ENCODE measurements around the gene CGB5.
A peak's percentile ranks its signal among the peaks of the same experiment; 100 is the strongest.
"Not testable (repeated sequence)": the region's sequence is repeated elsewhere in the genome, so short reads cannot be mapped to it uniquely, and the experiment has no call there.

The CGB5 gene

DNA sequence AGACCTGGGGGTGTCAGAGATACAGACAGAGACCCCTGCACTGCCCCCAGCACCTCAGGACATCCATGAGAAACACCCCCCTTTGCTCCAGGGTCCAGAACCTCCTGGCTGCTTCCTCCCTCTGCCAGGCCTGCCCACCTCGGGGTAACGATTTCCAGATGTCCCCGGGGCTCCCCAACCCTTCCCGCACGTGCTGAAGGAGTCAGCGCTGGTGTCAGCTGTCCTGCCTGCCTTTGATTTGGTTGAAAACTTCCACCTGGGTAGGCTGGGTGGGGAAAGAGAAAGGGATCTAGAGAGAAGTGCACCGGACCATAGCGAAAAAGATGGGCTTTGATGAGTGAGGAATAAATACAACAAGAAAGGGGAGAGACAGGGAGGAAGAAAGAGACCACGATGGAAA is 15.4 kb downstream of the CGB5 start:
- FAIRE-seq, result no peak

DNA sequence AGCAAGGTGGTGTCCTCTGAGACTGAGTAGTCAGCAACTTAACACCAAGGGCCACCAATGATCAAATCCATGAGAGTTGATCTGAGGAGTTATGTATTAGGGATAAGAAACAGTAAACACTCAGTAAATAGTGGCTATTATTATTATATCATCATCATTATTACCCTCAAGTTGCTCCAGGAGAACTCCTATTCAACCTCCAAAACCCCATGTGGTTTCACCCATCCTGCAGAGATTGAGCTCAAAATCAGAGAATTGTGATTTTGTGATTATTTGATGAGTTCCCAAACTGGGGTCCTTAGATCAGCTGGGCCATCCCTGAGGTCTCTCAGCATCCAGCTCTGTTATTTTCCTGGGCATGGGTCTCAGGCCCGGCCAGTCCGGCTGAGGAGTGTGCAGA is 17.4 kb downstream of the CGB5 start:
- no peak for FAIRE-seq

DNA sequence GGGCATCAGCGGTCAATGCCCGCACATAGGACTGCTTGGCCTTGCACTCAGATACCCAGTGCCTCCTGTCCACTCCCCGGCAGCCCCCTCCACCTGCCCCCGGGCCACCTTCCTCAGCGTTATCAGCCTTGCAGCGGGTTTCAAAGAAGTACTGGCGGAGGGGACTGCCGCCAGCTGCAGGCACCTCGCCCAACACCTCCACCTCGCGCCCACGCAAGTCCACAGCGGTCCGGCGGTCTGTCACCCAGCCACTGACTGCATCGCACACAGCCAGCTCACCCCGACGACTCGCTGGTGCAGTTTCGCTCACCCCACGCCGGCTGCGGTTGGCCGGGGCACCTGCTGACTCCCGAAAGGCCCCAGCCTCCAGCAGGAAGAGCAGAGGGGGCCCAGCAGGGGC is 17.8 kb downstream of the CGB5 start:
- no peak for FAIRE-seq

DNA sequence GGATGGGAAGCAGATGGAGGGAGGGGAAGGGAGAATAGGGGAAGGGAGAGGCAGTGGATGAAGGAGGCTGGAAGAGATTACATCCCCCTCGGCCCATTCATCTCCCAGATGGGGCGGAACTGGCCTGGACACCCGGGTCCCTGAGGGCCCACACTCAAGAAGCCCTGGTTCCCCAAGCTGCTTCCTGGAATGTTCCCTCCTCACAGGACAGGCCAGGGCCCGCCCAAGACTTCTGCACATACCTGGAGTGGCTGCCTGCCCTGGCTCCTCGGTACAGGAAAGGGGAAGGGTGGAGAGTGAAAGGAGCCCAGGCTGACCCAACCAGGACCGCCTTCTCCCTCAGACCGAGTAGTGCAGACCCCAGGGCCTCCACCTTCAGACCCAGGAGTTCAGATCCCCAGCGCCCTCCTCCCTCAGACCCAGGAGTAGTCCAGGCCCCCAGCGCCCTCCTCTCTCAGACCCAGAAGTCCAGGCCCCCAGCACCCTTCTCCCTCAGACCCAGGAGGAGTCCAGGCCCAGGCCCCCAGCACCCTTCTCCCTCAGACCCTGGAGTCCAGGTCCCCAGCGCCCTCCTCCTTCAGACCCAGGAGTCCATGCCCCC is 20.5 kb downstream of the CGB5 start:
- no peak for FAIRE-seq

- FAIRE-seq, result no peak
These were observed 21.3 kb downstream of the CGB5 start, which contains the start of gene NTF4 for GRCh38 chr19:49064768-49065611. NTF4 (minus strand) TSS chr19:49064818; CDS start chr19:49061997, 2,821 bp downstream.

DNA sequence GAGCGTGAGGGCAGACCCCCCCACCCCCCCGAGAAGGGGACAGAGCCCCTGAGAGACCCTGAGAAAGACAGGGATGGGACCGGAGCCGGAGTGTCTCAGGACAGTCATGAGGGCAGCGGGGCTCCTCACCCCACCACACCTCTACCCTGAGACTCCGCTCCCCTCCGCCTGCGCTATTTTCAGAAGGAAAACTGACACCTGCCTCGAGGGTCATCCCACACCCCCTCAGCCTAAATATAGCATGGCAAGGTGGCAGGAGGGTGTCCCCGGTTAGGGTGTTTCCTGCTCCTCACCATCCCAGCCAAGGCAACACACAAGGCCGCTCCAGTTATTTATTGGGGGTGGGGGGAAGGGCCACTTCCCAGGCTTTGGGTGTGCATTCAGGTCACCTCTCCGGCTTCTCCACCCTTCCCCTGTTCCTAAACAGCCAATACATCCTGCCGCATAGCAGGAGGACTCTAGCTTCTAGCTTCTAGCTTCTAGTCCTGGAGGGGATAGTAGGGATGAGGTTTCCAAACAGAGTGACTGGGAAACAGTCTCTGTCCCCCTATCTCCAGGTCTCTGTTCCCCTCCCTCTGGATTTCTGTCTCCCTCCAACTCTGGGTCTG is 22.4 kb downstream of the CGB5 start:
- no peak for FAIRE-seq

GRCh38 chr19:49067554-49067953 is 23.9 kb downstream of the CGB5 start:
- FAIRE-seq, result no peak

- FAIRE-seq, result no peak
These were observed 25.4 kb downstream of the CGB5 start for GRCh38 chr19:49069026-49069425.

GRCh38 chr19:49070416-49070815 is 26.8 kb downstream of the CGB5 start:
- FAIRE-seq, result no peak

- FAIRE-seq, result no peak
These were observed 28.4 kb downstream of the CGB5 start for GRCh38 chr19:49071860-49072547.

- no peak for FAIRE-seq
These were observed 30.1 kb downstream of the CGB5 start for GRCh38 chr19:49073514-49074378.

GRCh38 chr19:49074869-49075268 is 31.2 kb downstream of the CGB5 start:
- not testable (repeated sequence) for FAIRE-seq

GRCh38 chr19:49080392-49080791 is 36.7 kb downstream of the CGB5 start:
- no peak for FAIRE-seq

DNA sequence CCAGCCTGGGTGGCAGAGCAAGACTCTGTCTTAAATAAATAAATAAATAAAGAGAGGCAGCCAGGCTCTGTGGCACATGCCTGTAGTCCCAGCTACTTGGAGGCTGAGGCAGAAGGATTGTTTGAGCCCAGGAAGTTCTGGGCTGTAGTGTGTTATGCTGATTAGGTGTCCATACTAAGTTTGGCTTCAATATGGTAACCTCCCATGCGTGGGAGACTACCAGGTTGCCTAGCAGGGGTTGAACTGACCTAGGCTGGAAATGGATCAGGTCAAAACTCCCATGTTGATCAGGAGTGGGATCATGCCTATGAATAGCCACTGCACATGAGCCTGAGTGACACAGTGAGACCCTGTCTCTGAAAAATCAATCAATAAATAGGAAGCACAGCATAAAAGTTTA is 37.6 kb downstream of the CGB5 start:
- no peak for FAIRE-seq

- FAIRE-seq, result no peak
These were observed 40.8 kb downstream of the CGB5 start for GRCh38 chr19:49084206-49085019.

- FAIRE-seq, result peak; percentile 91
These were observed 41.6 kb downstream of the CGB5 start, which contains the start of gene SNRNP70 for GRCh38 chr19:49085020-49085867. SNRNP70 (plus strand) TSS chr19:49085451; CDS start chr19:49086415, 964 bp downstream.

GRCh38 chr19:49085868-49086232 is 42.2 kb downstream of the CGB5 start:
- no peak for FAIRE-seq

DNA sequence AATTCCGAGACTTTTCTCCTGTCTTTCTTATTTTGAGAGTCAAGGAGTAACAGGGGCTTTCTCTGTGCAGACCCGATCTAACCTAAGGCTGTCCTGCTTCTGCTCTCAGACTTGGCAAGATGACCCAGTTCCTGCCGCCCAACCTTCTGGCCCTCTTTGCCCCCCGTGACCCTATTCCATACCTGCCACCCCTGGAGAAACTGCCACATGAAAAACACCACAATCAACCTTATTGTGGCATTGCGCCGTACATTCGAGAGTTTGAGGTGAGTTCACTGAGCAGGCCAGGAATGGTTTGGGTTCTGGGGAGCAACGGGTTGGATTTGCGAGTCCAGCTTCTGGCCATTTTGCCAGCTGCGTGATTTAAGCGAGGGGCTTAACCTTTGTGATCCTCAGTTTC is 42.6 kb downstream of the CGB5 start:
- FAIRE-seq, result no peak

- no peak for FAIRE-seq
These were observed 47.9 kb downstream of the CGB5 start for GRCh38 chr19:49091391-49092038.

- no peak for FAIRE-seq
These were observed 49.0 kb downstream of the CGB5 start for GRCh38 chr19:49092686-49093085.

Data from endometrium (tissue), 2 donors.